Measurements from ENCODE around the gene GALNTL6.
"Not testable (repeated sequence)": the region's sequence is repeated elsewhere in the genome, so short reads cannot be mapped to it uniquely, and the experiment has no call there.

Gene GALNTL6

GRCh38 chr4:172897046-172897445 is 1083.8 kb downstream of the GALNTL6 start:
- DNase-seq: no peak

- no peak for DNase-seq
Observed at GRCh38 chr4:172898715-172899114, 1085.5 kb downstream of the GALNTL6 start.

GRCh38 chr4:172899861-172900260 is 1086.7 kb downstream of the GALNTL6 start:
- no peak for DNase-seq

GRCh38 chr4:172900900-172901299 is 1087.7 kb downstream of the GALNTL6 start:
- DNase-seq: no peak

GRCh38 chr4:172912468-172912867 is 1099.3 kb downstream of the GALNTL6 start:
- DNase-seq: not testable (repeated sequence)

GRCh38 chr4:172917403-172917802 is 1104.2 kb downstream of the GALNTL6 start:
- not testable (repeated sequence) for DNase-seq

- DNase-seq: no peak
Observed at GRCh38 chr4:172919269-172919668, 1106.1 kb downstream of the GALNTL6 start.

- no peak for DNase-seq
Observed at GRCh38 chr4:172927096-172927814, 1114.1 kb downstream of the GALNTL6 start.

- DNase-seq: no peak
Observed at GRCh38 chr4:172928347-172928746, 1115.1 kb downstream of the GALNTL6 start.

- no peak for DNase-seq
Observed at GRCh38 chr4:172938072-172938829, 1125.0 kb downstream of the GALNTL6 start.

- DNase-seq: no peak
Observed at GRCh38 chr4:172938870-172939269, 1125.7 kb downstream of the GALNTL6 start.

GRCh38 chr4:172942840-172943239 is 1129.6 kb downstream of the GALNTL6 start:
- DNase-seq: no peak

- no peak for DNase-seq
Observed at GRCh38 chr4:172945611-172946010, 1132.4 kb downstream of the GALNTL6 start.

- no peak for DNase-seq
Observed at GRCh38 chr4:172946503-172946902, 1133.3 kb downstream of the GALNTL6 start.

GRCh38 chr4:172947594-172947993 is 1134.4 kb downstream of the GALNTL6 start:
- DNase-seq: no peak

- DNase-seq: no peak
Observed at GRCh38 chr4:172950990-172951389, 1137.8 kb downstream of the GALNTL6 start.

- no peak for DNase-seq
Observed at GRCh38 chr4:172951679-172952451, 1138.7 kb downstream of the GALNTL6 start.

- no peak for DNase-seq
Observed at GRCh38 chr4:172953896-172954568, 1140.8 kb downstream of the GALNTL6 start.

- DNase-seq: not testable (repeated sequence)
Observed at GRCh38 chr4:172956340-172956739, 1143.1 kb downstream of the GALNTL6 start.

- DNase-seq: no peak
Observed at GRCh38 chr4:172957216-172957615, 1144.0 kb downstream of the GALNTL6 start.

- no peak for DNase-seq
Observed at GRCh38 chr4:172962564-172963353, 1149.6 kb downstream of the GALNTL6 start.

Measured in activated CD8-positive, alpha-beta memory T cell treated with anti-CD3 and anti-CD28 coated beads, Interleukin-2, amount 50 U/mL, for 4 hours (primary cell).